GM12878 (cell line): ENCODE data around the gene AGPAT2.
A peak's percentile ranks its signal among the peaks of the same experiment; 100 is the strongest.

ENCODE experiments used
- BCL3 ChIP-seq: IDR thresholded peaks from 2 replicates; pipeline ENCODE4 v1.6.1; 2011; ENCODE audit warnings: borderline replicate concordance, low read depth, mild to moderate bottlenecking, moderate library complexity, low read length; ENCODE audit not compliant: insufficient read depth, poor library complexity, severe bottlenecking
- BHLHE40 ChIP-seq, 2 experiments: fragments of 450-650 bp in 1 of 2; IDR thresholded peaks; 2 replicates each; pipeline ENCODE4 v1.6.1; 2011 to 2017; ENCODE audit warnings: low read depth in 2 of 2, borderline replicate concordance in 1 of 2, improper control_type of control experiment in 1 of 2, low read length in 1 of 2, mild to moderate bottlenecking in 1 of 2
- TF ChIP-seq, protein P1 (sequence below): IDR thresholded peaks from 2 replicates; pipeline ENCODE4 v1.6.1; 2012; ENCODE audit warnings: low read depth, low read length, improper control_type of control experiment

- TF ChIP-seq, protein P1, sequence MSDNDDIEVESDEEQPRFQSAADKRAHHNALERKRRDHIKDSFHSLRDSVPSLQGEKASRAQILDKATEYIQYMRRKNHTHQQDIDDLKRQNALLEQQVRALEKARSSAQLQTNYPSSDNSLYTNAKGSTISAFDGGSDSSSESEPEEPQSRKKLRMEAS, result no peak
- TF ChIP-seq BHLHE40 (IDR thresholded peaks at IDR 0.05; ENCODE audit: borderline replicate concordance in 1 of 2, low read depth in 2 of 2, low read length in 1 of 2), result peak in 1 of 2 experiments; percentile 54; a peak in 2 of 4 replicates
- peak; percentile 94 for TF ChIP-seq BCL3
These were observed 55.9 kb downstream of the AGPAT2 start for GRCh38 chr9:136631038-136632000.
